ENCODE data around the gene CPEB2. TPM values are rescaled to one million over a fixed set of nuclear protein-coding genes. Genes with fewer than 3 reads are reported as not detected.

Gene CPEB2
- 3.0 and 10.5 TPM in 2 replicates for total RNA-seq (2011; cell fraction: chromatin; rRNA removed; ENCODE audit: low replicate concordance)
- 1.3 and 1.5 TPM in 2 replicates for total RNA-seq (2011; cell fraction: nucleolus; rRNA removed)
- total RNA-seq (2011; cell fraction: nucleoplasm; rRNA removed): 4.0 and 8.7 TPM in 2 replicates
- 0.54 and 0.86 TPM in 2 replicates for total RNA-seq (2014; rRNA removed)
- 2.1 and 3.0 TPM in 2 replicates for total RNA-seq (2014; rRNA removed; fragmentation: Illumina TruSeq; extraction: Trizol)
- total RNA-seq (2015; rRNA removed; fragmentation: Illumina TruSeq; extraction: Trizol): 1.6 and 2.0 TPM in 2 replicates
- total RNA-seq (2021): 3.0 and 3.2 TPM in 2 replicates
- polyA plus RNA-seq (2011; rRNA removed): 1.4 and 1.7 TPM in 2 replicates
- polyA plus RNA-seq (2011; cell fraction: cytosol; rRNA removed): 0.18 and 0.69 TPM in 2 replicates
- polyA plus RNA-seq (2011; cell fraction: nucleus; rRNA removed): 2.9 and 4.5 TPM in 2 replicates
- polyA plus RNA-seq (2012): 1.2 and 1.9 TPM in 2 replicates
- 1.3 and 1.9 TPM in 2 replicates for polyA plus RNA-seq (2014; fragmentation: Illumina TruSeq; extraction: Trizol)
- polyA plus RNA-seq (2014; fragmentation: Nextera tagmentation; extraction: Ambion mirVana): under 1 TPM; 0.39 to 0.41 TPM
- 1.0 and 1.1 TPM in 2 replicates for polyA plus RNA-seq (2014; rRNA removed)
- 3.5 and 3.9 TPM in 2 replicates for polyA minus RNA-seq (2011; rRNA and poly(A)+ RNA removed)
- 0.86 and 1.5 TPM in 2 replicates for polyA minus RNA-seq (2011; cell fraction: cytosol; rRNA and poly(A)+ RNA removed)
- polyA minus RNA-seq (2011; cell fraction: nucleus; rRNA and poly(A)+ RNA removed): 2.3 and 7.8 TPM in 2 replicates
- Bru-seq, nascent RNA: percentile 76 among the genes with signal in this experiment
- BruChase-seq, experiment 1, labeled RNA remaining after a 2-hour chase: percentile 78 among the genes with signal in this experiment
- BruChase-seq, experiment 2, labeled RNA remaining after a 6-hour chase: percentile 79 among the genes with signal in this experiment
- long read RNA-seq, experiment 1, transcript CPEB2-202 (10 exons, 2,013 nt): major isoform, 5 of 8 reads
- long read RNA-seq, experiment 1, partial matches to known transcripts: 1 of 8 reads
- long read RNA-seq, experiment 1, other reads (novel, unspliced or antisense): 2 of 8 reads
- long read RNA-seq, experiment 2, full-length matches to known transcripts: 1 of 1 reads
- long read RNA-seq, experiment 2, partial matches to known transcripts: 0 of 1 reads
- long read RNA-seq, experiment 2, other reads (novel, unspliced or antisense): 0 of 1 reads
- long read RNA-seq, experiment 3: 0 reads

DNA sequence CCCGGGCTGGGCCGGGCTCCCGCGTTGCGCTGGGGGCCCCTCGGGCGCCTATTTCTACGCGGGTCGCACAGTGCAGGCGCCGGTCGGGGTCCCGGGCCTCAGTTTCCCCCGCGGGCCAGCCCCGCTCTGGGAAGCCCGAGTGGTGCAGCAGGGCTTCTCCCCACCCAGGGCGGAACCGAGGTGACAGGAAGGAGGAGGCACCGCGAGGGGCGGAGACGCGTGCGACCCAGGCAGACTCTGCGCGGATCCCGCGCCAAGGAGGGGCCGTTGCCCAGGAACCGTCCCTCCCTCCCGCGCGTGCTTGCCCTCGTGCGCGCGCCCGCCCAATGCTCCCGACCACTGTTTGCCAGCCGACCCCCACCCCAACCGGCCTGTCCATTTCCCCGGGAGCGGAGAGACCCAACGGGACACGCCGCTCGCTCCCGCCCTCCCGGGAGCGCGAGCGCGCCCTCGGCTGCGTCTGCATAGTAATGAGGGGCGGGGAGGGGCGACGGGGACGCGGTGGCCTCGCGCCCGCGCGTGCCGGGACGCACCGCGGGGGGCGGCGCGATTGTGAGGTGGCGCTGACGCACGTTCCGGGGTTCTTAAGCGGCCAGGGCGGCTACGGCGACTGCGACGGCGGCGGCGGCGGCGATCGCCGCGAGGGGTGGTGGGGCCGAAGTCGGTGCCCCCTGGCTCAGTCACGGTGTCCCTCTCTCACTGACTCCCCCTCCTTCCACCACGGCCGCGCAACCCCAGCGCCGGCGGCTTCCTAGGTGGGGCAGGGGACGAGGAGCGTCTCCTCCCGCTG is at the start of gene CPEB2:
Gene CPEB2 (plus strand): TSS at position 613 of the 790 bp plus-strand sequence. CDS start 193 bp downstream, outside the sequence.
- peak within 1 kb of the TSS; percentile 86 for H3K4me2 ChIP-seq (ENCODE audit: insufficient read depth, low read length)
- peak within 1 kb of the TSS; percentile 92 for H2AFZ ChIP-seq (ENCODE audit: low read depth, low read length)
- H3K9ac ChIP-seq (ENCODE audit: insufficient read depth in 1 of 2, low read depth in 2 of 2, low read length in 2 of 2): peak within 1 kb of the TSS; percentile 86 to 98
- ChIA-PET POLR2A (interaction anchor here (0.7 to 1.2 kb wide), 2 partner anchors 16 to 94 kb away, joined by 3 to 4 read pairs; no protein-coding TSS in a partner anchor), CTCF (ENCODE audit: low intra/inter-chr PET ratio) (no interaction called here)
- DNase-seq (ENCODE audit: extremely low read depth in 1 of 4, low spot score in 3 of 4) (peak; percentile 81 to 96 (median 86)), FAIRE-seq (peak; percentile 83), ATAC-seq (peak; percentile 83)
- H3K9me1 ChIP-seq (ENCODE audit: control insufficient read depth, insufficient read depth, low read length): no peaks in the 10 kb centered on the region
- intact Hi-C loops (cut with micrococcal nuclease): loop anchor here (2.0 to 10.0 kb wide), 7 partner anchors 85 to 1377 kb away; partner anchors contain the start of genes BOD1L1, FAM200B, FBXL5 and TAPT1
- H3K9me3 ChIP-seq (replicated peaks; ENCODE audit: control insufficient read depth, insufficient read depth, low read depth, low read length): no peaks in the 10 kb centered on the region
- H4K20me1 ChIP-seq (replicated peaks; ENCODE audit: control insufficient read depth, insufficient read depth, low read length): no peaks in the 10 kb centered on the region
- BruUV-seq (replicated peaks): no TSS peak
- no peaks in the 10 kb centered on the region for H3K36me3 ChIP-seq (ENCODE audit: control insufficient read depth, insufficient read depth, low read length)
- H3K27ac ChIP-seq (ENCODE audit: extremely low read depth, low read depth, low read length): peak within 1 kb of the TSS; percentile 98
- in situ Hi-C loops (cut with MboI): loop anchor here (25.0 kb wide), 1 partner anchor 660 kb away; the partner anchor contains the start of gene FBXL5
- peaks cover 30% of the 10 kb centered on the region for H3K79me2 ChIP-seq (ENCODE audit: control insufficient read depth, insufficient read depth, low read length)
- H3K27me3 ChIP-seq (ENCODE audit: control insufficient read depth in 2 of 2, insufficient read depth in 2 of 2, low read length in 2 of 2): no peaks in the 10 kb centered on the region
- peaks cover 8 to 30% of the 10 kb centered on the region in 2 experiments; a peak in 3 of 5 replicates for H3K4me1 ChIP-seq (replicated peaks in 1 of 2; ENCODE audit: control insufficient read depth in 2 of 2, insufficient read depth in 2 of 2, low read length in 2 of 2)
- peak within 1 kb of the TSS; percentile 89 for H3K4me3 ChIP-seq
- WGBS (ENCODE audit: insufficient coverage, low coverage, missing lambda C conversion rate): under 1% methylated on average over 30 of the region's 104 CpGs
- TF ChIP-seq EGR1 (conservative IDR thresholded peaks at IDR 0.05) (no peak), ZC3H4 (CRISPR knock-in tag; IDR thresholded peaks at IDR 0.05; ENCODE audit: borderline replicate concordance) (no peak; the same call in 1 of the 2 replicates), ADNP (tag; IDR thresholded peaks at IDR 0.05) (no peak), ZNF408 (CRISPR knock-in tag; IDR thresholded peaks at IDR 0.05; ENCODE audit: low read depth) (no peak), YY1 (IDR thresholded peaks at IDR 0.05; ENCODE audit: borderline replicate concordance in 1 of 3, control insufficient read depth in 1 of 3, extremely low read depth in 1 of 3, insufficient read depth in 3 of 3, insufficient read length in 1 of 3, insufficient replicate concordance in 2 of 3, low read depth in 1 of 3, low read length in 2 of 3) (peak in 2 of 3 experiments; percentile 59 to 61), MIER1 (IDR thresholded peaks at IDR 0.05; ENCODE audit: low read depth) (no peak), ARID1B (IDR thresholded peaks at IDR 0.05) (no peak), SAFB2 (IDR thresholded peaks at IDR 0.05; ENCODE audit: borderline replicate concordance, low read depth, low read length, severe bottlenecking) (no peak), ZNF232 (CRISPR knock-in tag; IDR thresholded peaks at IDR 0.05) (no peak), ZNF316 (IDR thresholded peaks at IDR 0.05) (no peak), SREBF1 (IDR thresholded peaks at IDR 0.05; ENCODE audit: borderline replicate concordance, low read depth, low read length) (no peak), TRIM24 (IDR thresholded peaks at IDR 0.05) (no peak), MBD2 (IDR thresholded peaks at IDR 0.05; ENCODE audit: borderline replicate concordance, low read depth) (peak; percentile 44; the same call in 1 of the 2 replicates)
- TF ChIP-seq, protein P1, sequence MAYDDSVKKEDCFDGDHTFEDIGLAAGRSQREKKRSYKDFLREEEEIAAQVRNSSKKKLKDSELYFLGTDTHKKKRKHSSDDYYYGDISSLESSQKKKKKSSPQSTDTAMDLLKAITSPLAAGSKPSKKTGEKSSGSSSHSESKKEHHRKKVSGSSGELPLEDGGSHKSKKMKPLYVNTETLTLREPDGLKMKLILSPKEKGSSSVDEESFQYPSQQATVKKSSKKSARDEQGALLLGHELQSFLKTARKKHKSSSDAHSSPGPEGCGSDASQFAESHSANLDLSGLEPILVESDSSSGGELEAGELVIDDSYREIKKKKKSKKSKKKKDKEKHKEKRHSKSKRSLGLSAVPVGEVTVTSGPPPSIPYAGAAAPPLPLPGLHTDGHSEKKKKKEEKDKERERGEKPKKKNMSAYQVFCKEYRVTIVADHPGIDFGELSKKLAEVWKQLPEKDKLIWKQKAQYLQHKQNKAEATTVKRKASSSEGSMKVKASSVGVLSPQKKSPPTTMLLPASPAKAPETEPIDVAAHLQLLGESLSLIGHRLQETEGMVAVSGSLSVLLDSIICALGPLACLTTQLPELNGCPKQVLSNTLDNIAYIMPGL (CRISPR knock-in tag; IDR thresholded peaks at IDR 0.05): no peak
